NCI-H524 treated with DMSO at 0.1 percent for 48 hours (cell line): ENCODE measurements around the gene C1QTNF3.

Experiments
- DNase-seq: peaks from one replicate; lab custom pipeline; 2025; lab: John Stamatoyannopoulos, UW

The C1QTNF3 gene

GRCh38 chr5:33997331-33997983 is 45.6 kb downstream of the C1QTNF3 start:
- DNase-seq = peak; percentile 20

DNA sequence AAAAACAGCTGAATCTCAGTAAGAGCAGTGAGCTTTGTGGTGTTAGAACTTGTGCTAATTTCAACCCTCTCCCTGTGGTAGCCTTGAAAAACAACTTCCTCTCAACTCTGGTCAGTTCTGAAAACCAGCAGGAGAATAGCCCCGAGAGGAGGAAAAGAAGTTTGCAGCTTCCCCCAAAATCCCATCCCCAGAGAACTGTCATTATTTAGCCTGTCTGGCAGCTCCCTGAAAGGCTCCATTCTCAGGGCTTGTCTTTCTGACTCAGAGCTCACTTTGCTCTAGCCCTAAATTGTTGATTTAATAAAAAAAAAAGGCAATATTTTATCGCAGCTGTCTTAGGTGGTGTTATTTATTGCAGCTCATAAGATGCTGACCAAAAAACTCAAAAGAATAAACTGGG is 47.1 kb downstream of the C1QTNF3 start:
- DNase-seq = no peak

DNA sequence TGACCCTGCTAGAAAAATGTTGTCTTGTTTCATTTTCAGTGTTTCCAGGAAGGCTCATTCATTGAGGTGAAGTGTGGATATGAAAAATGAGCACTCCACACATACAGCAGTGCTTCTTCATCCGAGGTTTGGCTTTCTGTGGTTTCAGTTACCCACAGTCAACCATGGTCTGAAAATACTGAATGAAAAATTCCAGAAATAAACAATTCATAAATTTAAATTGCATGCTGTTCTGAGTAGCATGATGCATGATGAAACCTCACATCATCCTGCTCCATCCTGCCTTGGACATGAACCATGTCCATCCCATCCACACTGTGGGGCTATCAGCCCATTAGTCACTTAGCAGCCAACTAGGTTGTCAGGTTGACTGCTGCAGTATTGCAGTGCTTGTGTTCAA is 48.2 kb downstream of the C1QTNF3 start:
- DNase-seq = no peak

DNA sequence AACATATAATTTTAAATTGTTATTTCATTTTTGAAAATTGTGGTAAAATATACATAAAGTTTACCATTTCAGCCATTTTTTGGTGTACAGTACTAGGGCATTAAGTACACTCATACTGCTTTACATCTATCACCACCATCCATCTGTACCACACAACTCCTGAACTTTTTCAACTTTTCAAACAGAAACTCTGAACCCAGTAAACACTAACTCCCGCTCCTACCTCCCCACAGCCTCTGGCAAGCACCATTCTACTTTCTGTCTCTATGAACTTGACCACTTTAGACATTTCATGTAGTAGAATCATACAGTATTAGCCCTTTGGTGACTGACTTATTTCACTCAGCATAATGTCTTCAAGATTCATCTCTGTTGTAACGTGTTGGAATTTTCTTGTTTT is 50.1 kb downstream of the C1QTNF3 start:
- no peak for DNase-seq

GRCh38 chr5:33985447-33985846 is 57.6 kb downstream of the C1QTNF3 start:
- no peak for DNase-seq

DNA sequence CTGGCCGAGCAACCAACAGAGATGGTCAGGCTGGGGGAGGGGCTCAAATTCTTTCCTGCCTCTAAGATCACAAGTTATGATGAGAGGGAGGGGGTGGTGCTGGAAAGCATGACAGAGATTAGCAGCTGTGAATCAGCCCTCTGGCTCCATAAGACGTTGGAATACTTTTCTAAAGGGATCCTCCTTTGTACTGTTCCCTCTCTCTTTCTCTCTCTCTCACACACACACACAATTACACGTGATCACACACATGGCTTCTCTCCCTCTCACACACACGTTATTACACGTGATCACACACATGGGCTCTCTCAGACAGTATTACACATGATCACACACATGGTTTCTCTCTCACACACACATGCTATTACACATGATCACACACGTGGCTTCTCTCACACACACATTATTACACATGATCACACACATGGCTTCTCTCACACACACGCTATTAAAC is 58.3 kb downstream of the C1QTNF3 start, which contains the start of gene SLC45A2:
TSS of gene SLC45A2 (minus strand) at position 23 of the 454 bp plus-strand sequence. CDS start 110 bp downstream, outside the sequence.
- no peak for DNase-seq

DNA sequence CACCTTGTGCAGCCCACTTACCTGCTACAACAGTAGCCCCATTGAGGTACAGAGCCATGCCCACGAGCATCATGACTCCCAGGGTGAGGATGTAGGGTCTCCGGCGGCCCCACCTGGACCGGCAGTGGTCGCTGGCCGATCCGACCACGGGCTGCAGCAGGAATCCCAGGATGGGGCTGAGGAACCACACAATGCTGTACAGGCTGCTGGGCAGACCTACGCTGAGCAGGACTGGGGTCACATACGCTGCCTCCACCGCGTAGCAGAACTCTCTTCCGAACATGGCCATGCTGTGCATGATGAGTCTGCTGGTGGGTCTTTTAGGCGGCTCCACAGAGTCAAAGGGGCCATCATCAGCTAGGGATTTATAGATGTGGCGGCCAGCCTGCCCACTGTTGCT is 58.8 kb downstream of the C1QTNF3 start:
- DNase-seq = no peak

DNA sequence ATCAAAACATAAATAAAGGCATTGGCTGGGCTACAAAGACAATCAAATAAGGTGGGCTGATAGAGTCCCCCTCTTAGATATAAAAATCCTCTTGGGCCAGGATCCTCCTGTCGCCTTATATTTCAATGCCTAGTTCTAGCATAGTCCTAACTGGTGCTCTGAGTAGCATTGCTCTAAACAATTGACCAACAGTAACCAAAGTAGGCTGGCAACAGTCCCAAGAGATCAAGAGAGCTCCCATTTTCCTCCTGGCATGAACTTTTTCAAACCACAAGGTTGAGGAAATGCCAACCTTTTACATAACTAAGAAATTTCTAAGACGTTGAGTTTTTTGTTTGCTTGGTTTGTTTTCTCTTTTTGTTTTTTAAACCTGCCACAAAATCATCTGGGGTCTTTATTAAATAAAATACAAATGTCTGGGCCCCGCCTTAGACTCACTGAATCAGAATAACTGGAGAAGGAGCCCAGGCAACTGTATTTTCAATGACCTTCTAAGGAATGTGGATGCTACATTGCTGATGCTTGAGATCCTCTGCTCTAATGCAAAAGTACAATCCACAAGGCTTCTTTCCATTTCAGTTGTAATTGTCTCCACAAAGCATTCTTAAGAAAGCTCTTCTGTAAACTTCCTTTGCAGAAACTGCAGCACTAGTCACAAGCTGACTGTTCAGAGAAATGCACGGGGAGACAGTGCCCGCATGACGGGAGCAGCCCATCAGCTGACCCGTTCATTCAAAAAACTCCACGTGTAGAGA is 61.4 kb downstream of the C1QTNF3 start:
- DNase-seq = no peak

GRCh38 chr5:33980030-33980429 is 63.0 kb downstream of the C1QTNF3 start:
- no peak for DNase-seq

- DNase-seq = no peak
These were observed 64.7 kb downstream of the C1QTNF3 start for GRCh38 chr5:33978306-33978705.

GRCh38 chr5:33976307-33976706 is 66.7 kb downstream of the C1QTNF3 start:
- DNase-seq = no peak

- no peak for DNase-seq
These were observed 67.2 kb downstream of the C1QTNF3 start for GRCh38 chr5:33975852-33976251.

GRCh38 chr5:33973271-33973670 is 69.7 kb downstream of the C1QTNF3 start:
- DNase-seq = no peak

DNA sequence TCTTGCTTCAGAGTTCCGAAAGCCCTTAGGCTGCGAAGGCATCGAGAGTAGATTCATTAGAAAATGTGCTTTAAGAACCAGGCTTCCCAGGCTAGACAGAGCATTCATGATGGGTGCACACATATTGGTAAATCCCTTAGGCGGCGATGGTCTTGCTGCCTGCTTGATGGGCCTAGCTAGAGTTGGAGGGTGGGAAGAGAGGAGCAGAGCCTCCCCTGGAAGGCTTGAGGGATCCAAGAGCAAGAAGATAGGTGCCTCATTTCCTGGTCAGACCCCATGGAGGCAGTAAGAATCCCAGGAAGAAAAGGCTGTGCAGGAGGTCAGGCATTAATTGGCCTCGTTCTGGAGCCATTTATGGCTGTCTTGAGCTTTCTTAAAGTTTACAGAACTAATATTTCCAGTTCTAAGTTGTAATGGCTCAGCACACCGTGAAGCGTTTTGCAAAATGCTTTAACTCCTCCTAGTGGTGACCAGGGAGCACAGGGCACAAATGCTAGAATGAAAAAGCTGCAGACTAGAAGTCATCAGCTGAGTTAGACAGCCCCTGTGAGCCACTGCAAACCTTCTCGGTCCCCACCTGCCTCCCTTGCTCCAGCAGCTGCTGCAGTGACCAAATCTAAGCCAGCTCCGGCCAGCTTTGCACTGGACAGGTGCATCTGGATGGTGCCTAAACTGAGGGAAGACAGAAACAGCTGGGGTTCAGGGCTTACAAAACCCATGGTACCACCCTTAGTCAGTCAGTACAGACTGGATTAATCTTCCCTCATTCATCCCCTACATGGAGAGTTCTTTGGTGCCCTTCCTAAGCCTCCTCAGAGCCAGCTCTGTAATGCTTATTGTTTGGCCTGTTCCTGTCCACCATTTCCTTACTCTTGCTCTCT is 73.2 kb downstream of the C1QTNF3 start:
- peak; percentile 20 for DNase-seq

GRCh38 chr5:33968211-33969005 is 74.6 kb downstream of the C1QTNF3 start:
- peak; percentile 98 for DNase-seq
